HUDEP-2 (cell line): ENCODE results near the gene ATRIP.

ENCODE experiments used
- DNase-seq, 76 experiments: peaks; one replicate each; lab custom pipeline; 2025; ENCODE audit not compliant: unreplicated experiment in 76 of 76; lab: John Stamatoyannopoulos, UW

ATRIP gene

DNA sequence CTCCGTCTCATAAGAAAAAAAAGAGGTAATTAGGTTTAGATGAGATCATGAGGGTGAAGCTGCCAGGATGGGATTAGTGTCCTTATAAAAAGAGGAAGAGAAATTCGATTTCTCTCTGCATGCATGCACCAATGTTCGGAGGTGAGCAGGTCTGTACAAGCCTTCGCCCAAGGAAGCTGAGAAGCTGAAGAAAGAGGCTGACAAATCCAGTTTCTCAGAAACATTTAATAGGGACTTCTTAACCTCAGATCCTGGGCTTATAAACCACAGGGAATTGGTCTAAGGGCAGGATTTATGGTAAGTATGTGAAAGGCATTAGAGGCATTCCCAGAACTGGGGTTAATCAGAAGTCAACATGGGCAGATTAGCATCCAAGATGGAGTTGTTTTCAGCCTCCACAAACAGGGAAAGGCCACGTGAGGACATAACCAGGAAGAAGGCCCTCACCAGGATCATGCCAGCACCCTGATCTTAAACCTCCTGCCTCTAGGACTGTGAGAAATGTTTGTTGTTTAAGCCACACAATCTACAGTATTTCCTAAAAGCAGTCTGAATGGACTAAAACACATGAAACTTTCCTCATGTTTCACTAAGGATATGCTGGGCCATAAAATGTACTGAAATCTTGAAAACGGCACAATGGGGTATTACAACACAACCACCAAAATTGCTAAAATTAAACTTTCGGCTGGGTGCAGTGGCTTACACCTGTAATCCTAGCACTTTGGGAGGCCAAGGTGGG is 46.1 kb downstream of the ATRIP start:
- no peak for DNase-seq

DNA sequence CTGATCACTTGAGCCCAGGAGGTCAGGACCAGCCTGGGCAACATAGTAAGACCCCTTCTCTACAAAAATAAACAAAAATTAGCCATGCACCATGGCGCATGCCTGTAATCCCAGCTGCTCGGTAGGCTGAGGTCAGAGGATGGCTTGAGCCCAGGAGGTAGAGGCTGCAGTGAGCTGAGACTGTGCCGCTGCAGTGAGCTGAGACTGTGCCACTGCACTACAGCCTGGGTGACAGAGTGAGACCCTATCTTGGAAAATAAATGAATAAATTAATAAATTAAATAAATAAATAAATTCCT is 46.6 kb downstream of the ATRIP start:
- no peak for DNase-seq

DNA sequence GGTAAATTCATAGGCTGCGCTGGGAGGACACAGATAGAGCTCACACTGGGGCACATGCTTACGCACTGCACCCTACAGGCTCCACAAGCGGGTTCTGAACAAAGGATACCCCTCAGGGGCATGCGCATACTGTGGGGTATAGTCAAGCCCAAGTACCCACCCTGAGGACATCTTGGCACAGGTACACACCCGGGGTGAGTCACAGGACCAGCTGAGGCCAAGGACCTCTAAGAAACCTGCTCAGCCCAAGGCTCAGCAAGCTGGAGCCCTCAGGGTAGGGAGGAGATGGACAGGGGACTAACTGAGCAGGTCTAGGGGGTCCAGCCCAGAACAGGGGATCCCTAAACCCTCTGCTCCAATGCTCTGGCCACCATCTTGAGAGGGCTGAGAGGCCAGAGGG is 54.1 kb downstream of the ATRIP start:
- no peak for DNase-seq

DNA sequence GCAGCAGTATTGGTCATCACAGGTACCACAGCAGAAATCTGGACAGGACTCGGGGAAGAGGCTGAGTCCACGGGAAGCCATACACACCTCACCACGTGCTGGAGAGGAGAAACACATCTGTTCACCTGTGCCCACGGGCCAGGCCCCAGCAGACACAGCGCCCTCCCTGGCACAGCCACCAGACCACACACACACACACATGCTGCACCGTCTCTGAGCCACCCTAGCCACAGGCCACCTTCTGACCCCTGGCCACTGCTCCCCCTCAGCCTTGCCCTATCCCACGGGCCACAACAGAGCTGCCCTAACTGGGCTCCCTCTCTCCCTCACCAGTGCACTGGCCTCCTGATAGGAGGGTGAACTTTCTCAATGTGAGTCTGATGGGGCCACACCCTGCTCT is 54.7 kb downstream of the ATRIP start:
- no peak for DNase-seq

DNA sequence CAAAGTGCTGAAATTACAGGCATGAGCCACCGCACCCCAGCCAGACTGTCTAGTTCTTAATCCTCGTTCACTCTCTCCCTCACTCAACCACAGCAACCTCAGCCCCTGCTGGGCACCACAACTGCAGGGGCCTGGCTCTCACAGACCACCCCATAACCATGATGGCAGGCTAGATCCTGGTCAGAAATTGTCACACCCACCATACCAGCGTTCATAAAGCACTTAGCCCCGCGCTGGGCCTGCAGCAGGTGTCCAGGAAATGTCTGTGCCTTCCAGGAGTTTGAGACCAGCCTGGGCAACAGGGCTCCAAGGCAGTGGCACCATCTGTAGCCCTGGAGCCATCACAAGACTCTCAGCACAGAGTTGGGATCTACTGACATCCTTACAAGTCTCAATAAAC is 55.6 kb downstream of the ATRIP start:
- no peak for DNase-seq

DNA sequence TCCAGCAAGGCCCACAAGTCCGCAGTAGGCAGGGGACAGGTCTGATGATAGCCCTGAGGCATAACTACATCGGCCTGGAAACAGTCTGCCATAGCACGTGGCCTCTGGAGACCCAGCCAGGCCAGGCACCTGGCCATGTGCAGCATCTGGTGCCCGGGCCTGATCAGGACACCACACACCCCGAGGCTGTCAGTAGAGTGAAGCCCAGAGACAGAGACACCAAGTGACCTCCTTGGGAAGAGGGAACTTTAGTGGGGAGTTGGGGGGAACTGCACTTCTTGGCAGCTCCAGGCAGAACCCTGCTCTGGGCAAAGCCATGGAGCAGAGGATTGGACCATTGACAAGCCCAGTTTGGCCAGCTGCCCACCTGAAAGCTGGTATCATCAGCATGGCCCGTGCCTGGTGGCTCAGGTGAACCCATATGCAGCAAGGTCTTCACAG is 56.2 kb downstream of the ATRIP start:
- peak in 16 of 76 experiments; percentile 2 to 43 (median 18) for DNase-seq

DNA sequence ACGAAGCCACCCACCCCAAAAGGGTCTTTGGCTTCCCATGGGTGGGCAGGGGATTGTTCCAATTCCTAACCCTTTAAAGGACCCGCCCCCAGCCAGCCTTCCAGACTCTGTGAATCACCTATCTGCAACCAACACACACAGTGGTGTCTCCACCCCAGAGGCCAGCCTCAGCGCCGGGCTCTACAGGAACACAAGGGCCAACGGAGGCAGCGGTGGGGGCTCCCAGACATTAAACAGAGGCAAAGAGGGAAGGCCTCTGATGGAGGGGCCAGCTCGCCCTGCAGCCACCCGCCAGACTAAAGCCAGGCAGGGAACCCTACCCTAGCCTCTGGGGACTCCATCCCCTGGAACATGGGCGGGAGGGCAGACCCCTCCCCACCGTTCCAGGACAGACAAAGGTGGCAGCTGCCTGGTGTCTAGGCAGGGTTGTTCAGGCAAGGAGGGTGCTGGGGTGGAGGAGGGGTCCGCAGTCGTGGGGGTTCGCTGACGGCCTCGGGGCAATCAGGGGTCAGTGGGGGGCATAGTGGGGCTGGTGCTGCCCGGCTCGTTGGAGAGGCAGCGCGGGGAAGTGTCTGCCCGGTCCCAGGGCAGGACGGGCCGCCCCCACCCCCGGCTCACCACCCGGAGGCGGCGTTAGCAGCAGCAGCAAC is 57.0 kb downstream of the ATRIP start:
- peak in 59 of 76 experiments; percentile 2 to 70 (median 46) for DNase-seq

DNA sequence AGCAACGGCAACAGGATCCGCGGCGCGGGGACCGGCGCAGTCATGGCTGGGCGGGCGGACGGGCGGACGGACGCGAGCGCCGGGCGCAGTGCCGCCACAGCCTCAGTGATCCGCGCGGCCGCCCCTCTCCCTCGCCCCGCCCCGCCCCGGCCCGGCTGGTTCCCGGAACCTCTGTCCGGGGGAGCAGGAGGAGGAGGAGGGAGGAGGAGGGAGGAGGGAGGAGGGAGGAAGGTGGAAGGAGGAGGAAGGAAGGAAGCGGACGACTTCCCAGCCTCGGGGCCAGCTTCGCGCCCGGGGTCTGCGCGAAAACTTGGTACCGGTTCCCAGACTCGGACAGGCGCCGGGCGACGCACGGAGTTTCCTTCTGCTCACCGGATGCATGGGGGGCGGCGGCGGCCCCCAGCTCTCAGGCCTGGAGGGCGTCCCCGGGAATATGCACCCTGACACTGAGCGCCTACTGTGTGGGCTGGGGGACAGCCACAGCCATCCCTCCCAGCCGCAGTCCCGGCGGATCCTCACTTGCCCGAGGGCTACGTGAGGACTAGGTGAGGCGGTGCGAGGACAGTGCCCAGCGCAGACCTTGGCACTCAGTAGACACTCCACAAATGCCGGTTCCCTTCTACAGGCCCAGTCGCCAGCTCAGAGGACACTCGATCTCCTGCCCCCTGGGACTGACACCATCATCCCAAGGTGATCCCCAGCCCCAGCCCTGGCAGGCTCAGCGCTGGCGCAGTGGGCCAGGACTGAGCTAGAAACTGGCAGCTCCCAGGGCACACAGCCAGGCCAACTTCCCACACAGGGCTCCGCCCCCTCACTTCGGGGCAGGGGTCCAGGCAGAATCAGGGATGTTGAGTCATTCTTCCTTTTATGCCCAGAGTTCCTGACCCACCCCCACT is 57.8 kb downstream of the ATRIP start, which contains the start of gene SHISA5:
TSS of gene SHISA5 (minus strand) at position 124 of the 896 bp plus-strand sequence. CDS start at position 44, 80 bp downstream.
- DNase-seq = peak in 47 of 76 experiments; percentile 4 to 61 (median 36)

DNA sequence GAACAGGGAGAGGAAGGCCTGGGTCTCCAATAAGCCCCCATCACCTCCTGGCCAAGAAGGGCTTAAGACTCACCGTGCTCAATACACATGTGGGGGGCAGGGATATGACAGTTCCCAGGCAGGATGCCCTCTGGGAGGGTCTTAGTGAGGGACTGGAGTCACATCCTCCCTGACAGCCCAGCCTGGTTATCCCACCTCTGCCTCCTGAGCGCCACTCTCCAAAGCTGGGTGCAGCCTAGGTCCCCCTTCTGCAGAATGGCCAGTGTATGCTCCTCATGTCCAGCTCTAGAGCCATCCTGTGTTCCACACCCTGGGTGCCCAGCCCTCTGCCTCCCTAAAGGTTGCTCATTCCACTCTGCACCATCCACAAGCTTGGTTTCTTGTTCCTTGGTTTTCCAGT is 58.6 kb downstream of the ATRIP start:
- no peak for DNase-seq

DNA sequence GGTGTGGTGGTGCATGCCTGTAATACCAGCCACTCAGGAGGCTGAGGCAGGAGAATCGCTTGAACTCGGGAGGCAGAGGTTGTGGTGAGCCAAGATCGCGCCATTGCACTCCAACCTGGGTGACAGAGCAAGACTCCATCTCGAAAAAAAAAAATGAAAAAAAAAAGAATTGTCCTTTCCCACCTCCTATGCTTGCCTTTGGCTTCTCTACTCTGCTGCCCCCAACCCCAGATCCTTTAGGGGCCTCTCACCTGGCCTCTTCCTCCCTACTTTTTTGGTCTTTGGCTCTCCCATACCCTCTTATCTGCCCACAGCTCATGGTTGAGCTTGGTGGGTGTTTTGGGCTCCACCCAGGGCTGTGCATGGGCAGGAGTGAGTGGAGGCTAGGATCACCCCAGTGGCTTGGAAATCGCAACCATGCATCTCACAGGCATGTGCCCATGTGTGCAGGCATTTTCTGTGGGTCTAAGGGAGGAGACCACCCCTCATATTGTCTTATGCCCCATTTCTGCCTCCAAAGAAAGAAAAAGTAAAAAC is 59.5 kb downstream of the ATRIP start:
- peak in 64 of 76 experiments; percentile 3 to 69 (median 44) for DNase-seq

DNA sequence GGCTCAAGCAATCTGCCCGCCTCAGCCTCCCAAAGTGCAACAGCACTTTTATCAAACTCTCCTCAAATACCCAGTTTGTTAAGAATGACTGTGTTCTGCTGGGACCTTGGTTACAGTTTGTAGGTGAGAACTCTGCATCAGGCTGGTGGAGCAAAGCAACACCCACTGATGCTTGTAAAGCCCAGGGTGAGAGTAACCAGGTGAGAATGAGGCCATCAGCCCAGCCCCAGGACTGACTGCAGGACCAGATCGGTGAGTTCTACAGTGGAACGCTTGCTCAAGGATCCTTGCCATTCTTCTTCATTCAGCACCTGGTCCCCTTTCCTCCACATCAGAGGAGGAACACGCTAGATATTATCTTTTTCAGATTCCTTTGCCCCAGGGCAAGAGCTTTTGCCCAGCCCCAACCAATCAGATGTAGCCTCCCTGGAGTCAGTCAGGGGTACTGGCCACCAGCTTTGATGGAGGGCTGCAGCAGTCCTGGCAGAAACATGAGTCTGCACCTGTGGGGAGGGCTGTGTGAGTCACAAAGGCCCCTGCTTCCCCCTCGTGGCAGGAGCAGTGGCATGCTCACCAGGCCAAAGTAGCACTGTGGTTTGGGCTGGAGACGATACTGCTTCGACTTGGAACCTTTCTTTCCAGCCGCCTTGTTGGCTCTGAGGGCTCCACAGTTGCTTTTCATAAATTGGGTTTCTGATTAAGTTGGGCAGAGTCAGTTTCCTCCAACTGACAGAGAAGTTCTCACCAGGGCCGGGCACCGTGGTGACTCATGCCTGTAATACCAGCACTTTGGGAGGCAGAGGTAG is 60.9 kb downstream of the ATRIP start:
- peak in 72 of 76 experiments; percentile 11 to 75 (median 57) for DNase-seq

DNA sequence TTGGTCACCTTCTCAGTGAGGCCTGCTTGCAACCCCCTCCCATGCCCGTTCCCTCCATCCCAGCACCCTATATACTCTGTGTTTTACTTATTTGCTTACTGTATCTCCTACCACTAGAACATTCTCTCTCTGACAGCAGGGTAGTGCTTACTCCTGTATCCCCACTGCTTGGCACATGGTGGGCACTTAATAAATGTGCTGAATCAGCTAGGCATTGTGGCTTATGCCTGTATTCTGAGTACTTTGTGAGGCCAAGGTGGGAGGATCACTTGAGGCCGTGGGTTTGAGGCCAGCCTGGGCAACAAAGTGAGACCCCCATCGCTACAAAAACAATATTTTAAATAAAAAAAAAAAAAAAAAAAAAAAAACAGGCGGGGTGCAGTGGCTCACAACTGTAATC is 65.0 kb downstream of the ATRIP start:
- DNase-seq = no peak

DNA sequence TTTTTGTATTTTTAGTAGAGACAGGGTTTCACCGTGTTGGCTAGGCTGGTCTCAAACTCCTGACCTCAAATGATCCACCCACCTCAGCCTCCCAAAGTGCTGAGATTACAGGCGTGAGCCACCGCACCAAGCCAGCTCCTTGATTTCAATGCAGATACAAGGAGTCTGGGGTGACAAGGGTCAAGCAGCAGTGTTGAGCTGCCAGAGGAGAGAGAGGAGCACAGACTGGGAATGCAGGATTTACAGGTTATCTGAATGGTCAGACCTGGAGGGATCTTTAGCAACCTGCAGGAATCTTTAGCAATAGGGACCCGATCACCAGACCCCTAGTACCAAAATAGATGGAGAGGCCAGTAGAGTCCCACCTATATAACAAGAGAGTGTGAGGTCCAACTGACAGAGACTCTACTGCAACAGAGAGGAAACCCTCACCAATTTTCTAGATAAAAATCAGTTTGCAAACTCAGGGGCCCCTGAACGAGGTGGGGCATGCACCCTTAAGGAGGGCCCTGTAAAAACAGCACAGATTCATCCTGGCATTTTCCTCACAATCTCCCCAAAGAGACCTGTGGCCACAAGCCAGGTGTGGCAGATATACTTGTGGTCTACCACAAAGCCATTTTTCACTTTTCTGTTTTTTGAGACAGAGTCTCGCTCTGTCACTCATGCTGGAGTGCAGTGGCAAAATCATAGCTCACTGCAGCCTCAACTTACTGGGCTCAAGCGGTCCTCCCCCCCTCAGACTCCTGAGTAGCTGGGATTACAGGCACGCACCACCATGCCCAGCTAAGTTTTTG is 68.1 kb downstream of the ATRIP start:
- DNase-seq = no peak
